ENCODE results near the gene ENOPH1.

- no peak for TF ChIP-seq POLR2AphosphoS5 (IDR thresholded peaks at IDR 0.05; ENCODE audit: borderline replicate concordance, low read depth, low read length)
- TF ChIP-seq EZH2 (IDR thresholded peaks at IDR 0.05), result no peak
- no peak for TF ChIP-seq FOXP2 (optimal IDR thresholded peaks at IDR 0.05; ENCODE audit: control extremely low read depth, extremely low read length, insufficient read depth)
Observed at GRCh38 chr4:82491251-82491960, 61.0 kb downstream of the ENOPH1 start.

All from SK-N-MC (cell line).